Measurements from ENCODE around the gene MSLN.

GRCh38 chr16:752007-752312 is 8.6 kb upstream of the MSLN start:
- TF ChIP-seq EZH2 (IDR thresholded peaks at IDR 0.05), result no peak
- no peak for TF ChIP-seq POLR2AphosphoS5 (IDR thresholded peaks at IDR 0.05; ENCODE audit: borderline replicate concordance, low read depth, low read length)
